ENCODE measurements around the gene S100A16.

S100A16 gene

GRCh38 chr1:153561466-153561985, 51.4 kb downstream of the S100A16 start:
- no peak overlapping the region for H3K4me3 ChIP-seq (ENCODE audit: low read depth, low read length)
- no peak for TF ChIP-seq CTCF (IDR thresholded peaks at IDR 0.05; ENCODE audit: control insufficient read depth, extremely low read depth, insufficient read depth)
- no peak for DNase-seq (ENCODE audit: low read depth)

- no peak for TF ChIP-seq CTCF (IDR thresholded peaks at IDR 0.05; ENCODE audit: control insufficient read depth, extremely low read depth, insufficient read depth)
- no peak overlapping the region for H3K4me3 ChIP-seq (ENCODE audit: low read depth, low read length)
- no peak for DNase-seq (ENCODE audit: low read depth)
Measured at GRCh38 chr1:153560771-153561465, 52.0 kb downstream of the S100A16 start.

GRCh38 chr1:153560241-153560640, 52.7 kb downstream of the S100A16 start:
- no peak for TF ChIP-seq CTCF (IDR thresholded peaks at IDR 0.05; ENCODE audit: control insufficient read depth, extremely low read depth, insufficient read depth)
- DNase-seq (ENCODE audit: low read depth): no peak

GRCh38 chr1:153557877-153558276, 55.1 kb downstream of the S100A16 start:
- no peak for TF ChIP-seq CTCF (IDR thresholded peaks at IDR 0.05; ENCODE audit: control insufficient read depth, extremely low read depth, insufficient read depth)
- no peak for DNase-seq (ENCODE audit: low read depth)
- H3K4me3 ChIP-seq (ENCODE audit: low read depth, low read length): no peak overlapping the region

More at GRCh38 chr1:153560241-153560640, 52.7 kb downstream of the S100A16 start:
- no peak overlapping the region for H3K4me3 ChIP-seq (ENCODE audit: low read depth, low read length)

Measured in LNCaP clone FGC (cell line).